ENCODE results near the gene EMID1. TPM values are rescaled to one million over a fixed set of nuclear protein-coding genes. Genes with fewer than 3 reads are reported as not detected.

Gene EMID1
- total and polyA plus RNA-seq, 5 donors from 2014 or later: 0.40 to 1.3 TPM; not detected in 3

- Mint-ChIP-seq H3K36me3 (peaks cover 39% of the 10 kb centered on the region), H3K4me3 (peak overlapping the region; percentile 96 to 99 (median 96)), H3K4me1 (peaks cover 31 to 79% (median 66%) of the 10 kb centered on the region in 4 donors), H3K27ac (peak overlapping the region; percentile 63 to 100 (median 97)), H3K9me3 (peaks cover 0 to 2% (median 0%) of the 10 kb centered on the region in 7 donors), H3K27me3 (peaks cover 4% of the 10 kb centered on the region)
- Histone ChIP-seq H3K4me3 (ENCODE audit: low read depth, low read length) (peak overlapping the region; percentile 83), H3K9me3 (ENCODE audit: control insufficient read depth in 2 of 2, low read length in 2 of 2) (no peaks in the 10 kb centered on the region), H3K27ac (ENCODE audit: insufficient read depth, low read length, poor library complexity, severe bottlenecking) (peak overlapping the region; percentile 34), H3K27me3 (ENCODE audit: control insufficient read depth, insufficient read depth, low read length) (no peaks in the 10 kb centered on the region), H3K4me1 (ENCODE audit: control insufficient read depth, insufficient read depth, low read length, poor library complexity, severe bottlenecking) (peaks cover 66% of the 10 kb centered on the region), H3K36me3 (ENCODE audit: control insufficient read depth, insufficient read depth, low read length) (peaks cover 34% of the 10 kb centered on the region)
- DNase-seq: peak in 1 of 3 donors; percentile 35
- no peak for ATAC-seq (ENCODE audit: low read depth in 2 of 2)
These were observed 64.2 kb downstream of the EMID1 start for GRCh38 chr22:29269731-29270474.

DNA sequence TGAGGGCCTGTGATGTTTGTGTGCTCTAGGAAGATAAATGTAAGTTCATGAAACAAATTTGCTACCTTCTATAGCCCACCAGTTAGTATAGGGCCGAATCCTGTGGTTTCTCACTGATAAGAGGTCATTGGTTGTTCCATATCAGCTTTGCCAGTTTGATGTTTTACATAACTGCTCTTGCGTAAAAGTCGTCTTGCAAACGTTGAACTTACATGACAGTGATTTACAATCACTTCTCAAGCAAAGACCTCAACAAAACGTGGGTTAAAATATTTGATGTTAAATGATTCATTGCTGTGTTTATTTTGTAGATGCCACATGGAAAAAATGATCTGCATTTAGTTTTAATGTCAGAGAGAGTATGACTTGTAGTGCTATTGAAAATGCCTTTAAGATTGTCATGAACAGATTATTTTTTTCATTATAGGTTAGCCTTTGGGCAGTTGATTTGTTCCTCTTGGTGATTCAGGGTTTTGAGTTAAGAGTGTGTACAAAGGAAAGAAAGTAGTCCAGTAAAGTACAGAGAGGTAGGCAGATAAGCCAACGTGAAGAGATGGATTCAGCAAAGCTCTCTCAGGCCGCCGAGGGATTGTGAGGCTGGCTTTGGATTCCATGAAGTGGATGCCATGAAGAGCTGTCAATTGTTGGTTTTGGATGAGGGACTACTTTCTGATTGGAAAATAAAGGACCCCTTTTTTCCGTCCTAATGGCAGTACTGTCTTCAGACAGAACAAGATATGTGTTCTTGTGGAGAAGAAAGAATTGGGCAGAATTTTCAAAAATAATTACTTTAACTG is 65.0 kb downstream of the EMID1 start:
- peaks cover 39 to 86% (median 71%) of the 10 kb centered on the region in 4 donors for H3K4me1 Mint-ChIP-seq
- ATAC-seq (ENCODE audit: low read depth in 2 of 2): no peak
- peak overlapping the region; percentile 26 to 100 (median 76) for H3K27ac Mint-ChIP-seq
- peaks cover 41% of the 10 kb centered on the region for H3K36me3 Mint-ChIP-seq
- Histone ChIP-seq H3K27ac (ENCODE audit: insufficient read depth, low read length, poor library complexity, severe bottlenecking) (no peak overlapping the region), H3K4me1 (ENCODE audit: control insufficient read depth, insufficient read depth, low read length, poor library complexity, severe bottlenecking) (peaks cover 68% of the 10 kb centered on the region), H3K4me3 (ENCODE audit: low read depth, low read length) (peak overlapping the region; percentile 83), H3K36me3 (ENCODE audit: control insufficient read depth, insufficient read depth, low read length) (peaks cover 42% of the 10 kb centered on the region), H3K9me3 (ENCODE audit: control insufficient read depth in 2 of 2, low read length in 2 of 2) (no peaks in the 10 kb centered on the region), H3K27me3 (ENCODE audit: control insufficient read depth, insufficient read depth, low read length) (no peaks in the 10 kb centered on the region)
- H3K27me3 Mint-ChIP-seq: peaks cover 4% of the 10 kb centered on the region
- H3K4me3 Mint-ChIP-seq: peak overlapping the region; percentile 96 to 99 (median 96)
- DNase-seq: peak in 1 of 3 donors; percentile 7
- H3K9me3 Mint-ChIP-seq: peaks cover 0 to 2% (median 0%) of the 10 kb centered on the region in 7 donors

GRCh38 chr22:29272624-29273023 is 66.9 kb downstream of the EMID1 start:
- Histone ChIP-seq H3K36me3 (ENCODE audit: control insufficient read depth, insufficient read depth, low read length) (peaks cover 60% of the 10 kb centered on the region), H3K9me3 (ENCODE audit: control insufficient read depth in 2 of 2, low read length in 2 of 2) (no peaks in the 10 kb centered on the region), H3K27ac (ENCODE audit: insufficient read depth, low read length, poor library complexity, severe bottlenecking) (no peak overlapping the region), H3K27me3 (ENCODE audit: control insufficient read depth, insufficient read depth, low read length) (no peaks in the 10 kb centered on the region), H3K4me1 (ENCODE audit: control insufficient read depth, insufficient read depth, low read length, poor library complexity, severe bottlenecking) (peaks cover 58% of the 10 kb centered on the region), H3K4me3 (ENCODE audit: low read depth, low read length) (peak overlapping the region; percentile 83)
- DNase-seq (no peak), ATAC-seq (ENCODE audit: low read depth in 2 of 2) (no peak)
- Mint-ChIP-seq H3K4me3 (peak overlapping the region; percentile 12 to 99 (median 96)), H3K27me3 (peaks cover 4% of the 10 kb centered on the region), H3K27ac (no peak overlapping the region), H3K4me1 (peaks cover 50 to 87% (median 72%) of the 10 kb centered on the region in 4 donors), H3K36me3 (peaks cover 49% of the 10 kb centered on the region), H3K9me3 (peaks cover 0 to 2% (median 0%) of the 10 kb centered on the region in 7 donors)

- Histone ChIP-seq H3K9me3 (ENCODE audit: control insufficient read depth in 2 of 2, low read length in 2 of 2) (no peaks in the 10 kb centered on the region), H3K27ac (ENCODE audit: insufficient read depth, low read length, poor library complexity, severe bottlenecking) (no peak overlapping the region), H3K27me3 (ENCODE audit: control insufficient read depth, insufficient read depth, low read length) (no peaks in the 10 kb centered on the region), H3K36me3 (ENCODE audit: control insufficient read depth, insufficient read depth, low read length) (peaks cover 83% of the 10 kb centered on the region), H3K4me1 (ENCODE audit: control insufficient read depth, insufficient read depth, low read length, poor library complexity, severe bottlenecking) (peaks cover 45% of the 10 kb centered on the region), H3K4me3 (ENCODE audit: low read depth, low read length) (no peak overlapping the region)
- H3K27ac Mint-ChIP-seq: no peak overlapping the region
- H3K9me3 Mint-ChIP-seq: no peaks in the 10 kb centered on the region
- ATAC-seq (ENCODE audit: low read depth in 2 of 2) (no peak), DNase-seq (no peak)
- no peaks in the 10 kb centered on the region for H3K27me3 Mint-ChIP-seq
- H3K36me3 Mint-ChIP-seq: peaks cover 58% of the 10 kb centered on the region
- peak overlapping the region in 1 of 4 donors; percentile 70 for H3K4me3 Mint-ChIP-seq
- H3K4me1 Mint-ChIP-seq: peaks cover 54 to 88% (median 70%) of the 10 kb centered on the region in 4 donors
These were observed 69.5 kb downstream of the EMID1 start for GRCh38 chr22:29275167-29275566.

DNA sequence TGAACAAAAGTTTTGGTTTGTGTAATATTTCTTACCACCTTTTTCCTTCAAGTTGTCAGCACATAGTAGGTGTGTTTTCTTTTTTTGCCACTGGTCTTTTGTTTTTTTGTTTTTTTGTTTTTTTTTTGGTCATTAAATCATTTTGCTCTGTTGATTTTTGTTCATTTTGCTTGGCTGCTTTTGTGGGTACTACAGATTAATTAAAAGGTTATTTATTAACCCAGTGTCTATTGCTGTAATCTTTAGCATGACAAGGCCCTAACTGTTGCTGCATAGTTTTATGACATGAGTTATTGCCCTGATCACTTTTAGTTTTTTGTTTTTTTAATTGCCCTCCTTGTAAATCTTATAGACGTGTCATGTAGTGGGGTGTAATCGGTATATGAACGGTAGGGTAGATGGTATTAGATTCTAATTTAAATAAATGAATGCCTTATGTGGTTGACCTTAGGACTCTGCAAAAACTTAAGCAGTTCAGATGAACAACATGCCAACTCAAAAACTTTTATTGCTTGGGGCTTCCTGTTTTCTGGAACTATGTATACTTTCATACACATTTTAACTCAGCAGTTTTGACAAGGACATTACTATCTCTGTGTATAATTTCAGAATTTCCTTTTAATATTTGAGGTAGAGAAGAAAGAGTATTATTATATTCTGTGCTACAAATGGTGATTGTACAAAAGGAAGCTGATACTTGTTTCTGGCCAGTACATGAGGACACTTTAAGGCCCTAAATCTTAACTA is 70.3 kb downstream of the EMID1 start:
- H3K27me3 ChIP-seq (ENCODE audit: control insufficient read depth, insufficient read depth, low read length): no peaks in the 10 kb centered on the region
- peaks cover 37% of the 10 kb centered on the region for H3K4me1 ChIP-seq (ENCODE audit: control insufficient read depth, insufficient read depth, low read length, poor library complexity, severe bottlenecking)
- H3K9me3 Mint-ChIP-seq: peaks cover 0 to under 1% (median 0%) of the 10 kb centered on the region in 7 donors
- ATAC-seq (ENCODE audit: low read depth in 2 of 2) (no peak), DNase-seq (no peak)
- H3K27me3 Mint-ChIP-seq: no peaks in the 10 kb centered on the region
- H3K9me3 ChIP-seq (ENCODE audit: control insufficient read depth in 2 of 2, low read length in 2 of 2): no peaks in the 10 kb centered on the region
- H3K4me3 Mint-ChIP-seq: peak overlapping the region in 1 of 4 donors; percentile 70
- peaks cover 55% of the 10 kb centered on the region for H3K36me3 Mint-ChIP-seq
- H3K4me1 Mint-ChIP-seq: peaks cover 49 to 80% (median 64%) of the 10 kb centered on the region in 4 donors
- H3K27ac Mint-ChIP-seq: peak overlapping the region in 1 of 3 donors; percentile 18
- H3K27ac ChIP-seq (ENCODE audit: insufficient read depth, low read length, poor library complexity, severe bottlenecking): no peak overlapping the region
- H3K4me3 ChIP-seq (ENCODE audit: low read depth, low read length): no peak overlapping the region
- H3K36me3 ChIP-seq (ENCODE audit: control insufficient read depth, insufficient read depth, low read length): peaks cover 89% of the 10 kb centered on the region

- Mint-ChIP-seq H3K27me3 (no peaks in the 10 kb centered on the region), H3K4me1 (peaks cover 44 to 63% (median 49%) of the 10 kb centered on the region in 4 donors), H3K4me3 (peak overlapping the region in 1 of 4 donors; percentile 32), H3K9me3 (peaks cover 0 to 2% (median 0%) of the 10 kb centered on the region in 7 donors), H3K36me3 (peaks cover 52% of the 10 kb centered on the region), H3K27ac (peak overlapping the region in 1 of 3 donors; percentile 67)
- Histone ChIP-seq H3K4me1 (ENCODE audit: control insufficient read depth, insufficient read depth, low read length, poor library complexity, severe bottlenecking) (peaks cover 21% of the 10 kb centered on the region), H3K4me3 (ENCODE audit: low read depth, low read length) (no peak overlapping the region), H3K27me3 (ENCODE audit: control insufficient read depth, insufficient read depth, low read length) (no peaks in the 10 kb centered on the region), H3K36me3 (ENCODE audit: control insufficient read depth, insufficient read depth, low read length) (peaks cover 90% of the 10 kb centered on the region), H3K27ac (ENCODE audit: insufficient read depth, low read length, poor library complexity, severe bottlenecking) (no peak overlapping the region), H3K9me3 (ENCODE audit: control insufficient read depth in 2 of 2, low read length in 2 of 2) (no peaks in the 10 kb centered on the region)
- DNase-seq: no peak
- ATAC-seq (ENCODE audit: low read depth in 2 of 2): no peak
These were observed 72.2 kb downstream of the EMID1 start for GRCh38 chr22:29277927-29278326.

- H3K9me3 ChIP-seq (ENCODE audit: control insufficient read depth in 2 of 2, low read length in 2 of 2): no peaks in the 10 kb centered on the region
- H3K27ac ChIP-seq (ENCODE audit: insufficient read depth, low read length, poor library complexity, severe bottlenecking): no peak overlapping the region
- H3K27me3 ChIP-seq (ENCODE audit: control insufficient read depth, insufficient read depth, low read length): no peaks in the 10 kb centered on the region
- Mint-ChIP-seq H3K27me3 (no peaks in the 10 kb centered on the region), H3K9me3 (peaks cover 0 to 2% (median 0%) of the 10 kb centered on the region in 7 donors), H3K4me3 (no peak overlapping the region), H3K27ac (peak overlapping the region in 1 of 3 donors; percentile 4), H3K4me1 (peaks cover 14 to 38% (median 25%) of the 10 kb centered on the region in 4 donors), H3K36me3 (peaks cover 56% of the 10 kb centered on the region)
- no peaks in the 10 kb centered on the region for H3K4me1 ChIP-seq (ENCODE audit: control insufficient read depth, insufficient read depth, low read length, poor library complexity, severe bottlenecking)
- H3K36me3 ChIP-seq (ENCODE audit: control insufficient read depth, insufficient read depth, low read length): peaks cover 87% of the 10 kb centered on the region
- DNase-seq (no peak), ATAC-seq (ENCODE audit: low read depth in 2 of 2) (no peak)
- H3K4me3 ChIP-seq (ENCODE audit: low read depth, low read length): no peak overlapping the region
These were observed 78.5 kb downstream of the EMID1 start for GRCh38 chr22:29284196-29284595.

Measured in CD4-positive, CD25-positive, alpha-beta regulatory T cell (primary cell).